Neural progenitor cell (in vitro differentiated cells): Measurements from ENCODE around the gene SPATA19. TPM values are rescaled to one million over a fixed set of nuclear protein-coding genes. Genes with fewer than 3 reads are reported as not detected.

Experiments used
- DNase-seq: peaks from one replicate; pipeline ENCODE4 v3.0.0-alpha.2; 2016; ENCODE audit warnings: low spot score
- H2AFZ ChIP-seq: fragments of 200-600 bp; sonication (generic); replicated peaks from 2 replicates; pipeline ENCODE4 v1.6.1; 2016; ENCODE audit warnings: antibody characterized with exemption
- H3F3A ChIP-seq: fragments of 200-600 bp; sonication (generic); 2 replicates; pipeline ENCODE4 v1.6.1; 2016; ENCODE audit warnings: antibody characterized with exemption, low read depth
- H3K27ac ChIP-seq: fragments of 200-600 bp; sonication (generic); 2 replicates; pipeline ENCODE4 v1.5.1; 2016; ENCODE audit warnings: mild to moderate bottlenecking
- H3K27me3 ChIP-seq: fragments of 200-600 bp; sonication (generic); 2 replicates; pipeline ENCODE4 v1.6.1; 2016; ENCODE audit warnings: mild to moderate bottlenecking, moderate library complexity
- H3K36me3 ChIP-seq: fragments of 200-600 bp; sonication (generic); 2 replicates; pipeline ENCODE4 v1.5.1; 2016
- H3K4me1 ChIP-seq: fragments of 200-600 bp; sonication (generic); 2 replicates; pipeline ENCODE4 v1.6.1; 2016; ENCODE audit warnings: mixed run types
- H3K4me2 ChIP-seq: fragments of 200-600 bp; sonication (generic); 2 replicates; pipeline ENCODE4 v1.6.1; 2016
- H3K4me3 ChIP-seq: fragments of 200-600 bp; sonication (generic); 2 replicates; pipeline ENCODE4 v1.5.1; 2016
- H3K79me2 ChIP-seq: fragments of 200-600 bp; sonication (generic); 2 replicates; pipeline ENCODE4 v1.6.1; 2016; ENCODE audit warnings: low read depth
- H3K9ac ChIP-seq: fragments of 200-600 bp; sonication (generic); 2 replicates; pipeline ENCODE4 v1.6.1; 2016
- H3K9me3 ChIP-seq: fragments of 200-600 bp; sonication (generic); 2 replicates; pipeline ENCODE4 v1.5.1; 2016; ENCODE audit warnings: low read depth
- H4K20me1 ChIP-seq: fragments of 200-600 bp; sonication (generic); 2 replicates; pipeline ENCODE4 v1.6.1; 2016; ENCODE audit warnings: low read depth
- H3K27ac Mint-ChIP-seq: 3 replicates; pipeline ENCODE4 v1.8.0; 2021; ENCODE audit warnings: mixed read lengths
- H3K27me3 Mint-ChIP-seq: 2 replicates; pipeline ENCODE4 v1.8.0; 2022; ENCODE audit warnings: low read depth, mild to moderate bottlenecking, inconsistent platforms, moderate library complexity, mixed read lengths; ENCODE audit not compliant: insufficient read depth
- H3K36me3 Mint-ChIP-seq: 3 replicates; pipeline ENCODE4 v1.8.0; 2021; ENCODE audit warnings: mixed read lengths
- H3K4me1 Mint-ChIP-seq: 3 replicates; pipeline ENCODE4 v1.8.0; 2021; ENCODE audit warnings: mixed read lengths
- H3K4me3 Mint-ChIP-seq: 3 replicates; pipeline ENCODE4 v1.8.0; 2021; ENCODE audit warnings: mild to moderate bottlenecking, moderate library complexity, mixed read lengths
- H3K9me3 Mint-ChIP-seq: 3 replicates; pipeline ENCODE4 v1.8.0; 2020; ENCODE audit warnings: mixed read lengths
- CTCF ChIP-seq: fragments of 200-600 bp; sonication (generic); IDR thresholded peaks from 2 replicates; pipeline ENCODE4 v1.5.1; 2017; ENCODE audit warnings: antibody characterized with exemption, mild to moderate bottlenecking
- EZH2 ChIP-seq: fragments of 200-600 bp; sonication (generic); IDR thresholded peaks from 2 replicates; pipeline ENCODE4 v1.6.1; 2017; ENCODE audit warnings: antibody characterized with exemption, mild to moderate bottlenecking, moderate library complexity
- EZH2phosphoT487 ChIP-seq: fragments of 200-600 bp; sonication (generic); IDR thresholded peaks from 2 replicates; pipeline ENCODE4 v1.6.1; 2017; ENCODE audit warnings: antibody characterized with exemption
- total RNA-seq: library from RNA; depleted of rRNA; stranded (reverse); fragments of >200 nt; gene quantifications from 2 replicates; pipeline ENCODE4 v1.2.3, GENCODE V29; 2015; ENCODE audit warnings: low replicate concordance

Gene SPATA19
- total RNA-seq, 1 donor from 2014 or later: not detected

GRCh38 chr11:133810766-133811165 is 34.5 kb downstream of the SPATA19 start:
- no peak overlapping the region for H3K27ac ChIP-seq

DNA sequence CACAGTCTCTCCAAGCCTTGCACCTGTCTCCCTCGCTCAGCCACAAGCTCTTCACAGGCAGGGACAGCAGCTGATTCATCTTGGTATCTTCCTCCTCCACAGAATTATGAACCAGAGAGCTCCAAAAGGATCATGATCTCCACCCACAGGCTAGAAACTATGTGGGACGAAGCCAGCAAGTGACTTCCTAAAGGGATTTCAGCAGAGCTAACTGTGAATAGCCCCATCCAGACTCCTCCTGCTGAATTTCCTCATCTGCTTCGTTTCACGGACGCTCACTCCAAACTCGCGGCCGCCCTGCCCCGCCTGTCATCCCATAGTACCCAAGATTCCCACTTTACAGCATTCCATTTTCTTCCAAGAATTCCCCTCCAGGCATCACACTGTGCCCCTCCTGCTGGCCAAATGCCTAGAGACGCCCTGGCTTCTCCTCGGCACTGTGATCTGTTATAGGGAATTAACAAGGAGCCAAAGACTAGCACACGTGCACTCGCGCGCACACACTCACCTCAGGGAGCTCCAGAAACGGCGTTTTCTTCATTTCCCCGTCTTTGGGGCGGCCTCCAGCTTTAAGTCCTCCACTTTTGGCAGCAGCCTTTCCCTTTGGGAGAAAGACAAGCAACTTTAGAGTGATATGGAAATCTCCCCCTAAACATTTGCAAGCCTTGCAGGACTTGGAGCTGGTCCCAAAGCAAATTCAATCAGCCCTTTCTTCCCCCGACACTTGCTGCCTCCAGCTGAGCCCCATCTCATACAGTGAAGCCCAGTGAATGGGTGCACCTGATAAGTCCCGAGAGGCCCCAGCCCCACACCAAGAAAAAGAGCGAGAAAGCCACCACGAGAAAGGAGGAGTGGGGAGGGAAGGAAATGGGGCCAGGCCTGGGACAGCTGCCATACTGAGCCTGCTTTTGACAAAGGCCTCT is 35.5 kb downstream of the SPATA19 start:
- Histone ChIP-seq H4K20me1 (no peaks in the 10 kb centered on the region), H3K36me3 (no peaks in the 10 kb centered on the region), H3F3A (peaks cover 9% of the 10 kb centered on the region), H3K9ac (no peak overlapping the region), H3K27me3 (peaks cover 11% of the 10 kb centered on the region), H3K27ac (no peak overlapping the region), H3K79me2 (no peaks in the 10 kb centered on the region), H3K9me3 (no peaks in the 10 kb centered on the region), H3K4me2 (peak overlapping the region; percentile 29), H3K4me1 (peaks cover 33% of the 10 kb centered on the region), H3K4me3 (no peak overlapping the region), H2AFZ (peak overlapping the region; percentile 84)
- H3K4me1 Mint-ChIP-seq: peaks cover 11% of the 10 kb centered on the region
- DNase-seq: peak; percentile 65
- TF ChIP-seq EZH2 (no peak), EZH2phosphoT487 (no peak), CTCF (peak; percentile 37)
- H3K4me3 Mint-ChIP-seq: no peak overlapping the region
- H3K9me3 Mint-ChIP-seq: peaks cover 2% of the 10 kb centered on the region
- peaks cover 6% of the 10 kb centered on the region for H3K27me3 Mint-ChIP-seq
- H3K27ac Mint-ChIP-seq: no peak overlapping the region
- H3K36me3 Mint-ChIP-seq: no peaks in the 10 kb centered on the region

More at GRCh38 chr11:133810766-133811165, 34.5 kb downstream of the SPATA19 start:
- no peaks in the 10 kb centered on the region for H3K9me3 ChIP-seq
- no peak overlapping the region for H3K4me3 ChIP-seq
- Mint-ChIP-seq H3K27ac (no peak overlapping the region), H3K4me1 (peaks cover 18% of the 10 kb centered on the region), H3K36me3 (no peaks in the 10 kb centered on the region), H3K4me3 (no peak overlapping the region), H3K9me3 (peaks cover 2% of the 10 kb centered on the region), H3K27me3 (peaks cover 6% of the 10 kb centered on the region)
- no peaks in the 10 kb centered on the region for H4K20me1 ChIP-seq
- no peaks in the 10 kb centered on the region for H3K36me3 ChIP-seq
- no peak for DNase-seq
- H3K4me1 ChIP-seq: peaks cover 33% of the 10 kb centered on the region
- no peak overlapping the region for H3K9ac ChIP-seq
- peaks cover 11% of the 10 kb centered on the region for H3K27me3 ChIP-seq
- H3F3A ChIP-seq: peaks cover 9% of the 10 kb centered on the region
- H3K79me2 ChIP-seq: no peaks in the 10 kb centered on the region
- no peak for TF ChIP-seq CTCF
- TF ChIP-seq EZH2: no peak
- no peak for TF ChIP-seq EZH2phosphoT487
- H2AFZ ChIP-seq: no peak overlapping the region
- no peak overlapping the region for H3K4me2 ChIP-seq

DNA sequence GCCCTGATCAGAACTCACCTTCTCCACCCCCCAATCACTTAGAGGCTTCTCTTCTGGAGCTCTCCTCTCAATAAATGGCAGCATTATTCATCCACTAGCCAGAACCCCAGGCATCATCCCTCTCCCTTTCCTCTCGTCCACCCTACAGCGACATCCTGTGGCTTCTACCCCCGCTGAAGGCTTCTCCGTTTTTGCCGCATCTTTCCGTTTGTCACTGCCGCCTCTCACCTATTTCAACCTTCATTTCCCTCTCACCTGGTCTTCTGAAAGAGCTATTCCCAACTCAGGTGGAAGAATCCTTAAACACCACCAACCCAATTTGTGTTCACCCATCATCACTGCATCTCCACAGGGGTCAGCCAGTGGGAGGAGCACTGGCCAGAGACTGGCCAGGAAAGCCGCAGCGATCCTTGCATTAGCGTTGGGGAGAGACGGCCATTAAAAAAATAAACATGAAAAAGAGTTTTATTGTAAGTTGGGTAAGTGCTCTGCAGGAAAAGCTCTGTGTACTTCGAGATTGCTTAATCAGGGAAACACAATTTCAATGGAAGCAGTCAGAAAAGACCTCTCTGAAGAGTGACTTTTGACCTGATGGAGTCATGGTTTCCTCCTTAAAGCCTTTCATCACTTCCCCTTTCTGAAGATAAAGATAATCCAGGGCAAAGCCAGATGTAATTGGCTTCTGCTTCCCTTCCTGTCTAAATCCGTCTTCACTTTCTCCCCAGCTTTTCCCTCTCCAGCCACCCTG is 36.7 kb downstream of the SPATA19 start:
- Mint-ChIP-seq H3K4me1 (peaks cover 11% of the 10 kb centered on the region), H3K36me3 (no peaks in the 10 kb centered on the region), H3K27me3 (peaks cover 3% of the 10 kb centered on the region), H3K27ac (no peak overlapping the region), H3K9me3 (peaks cover under 1% of the 10 kb centered on the region), H3K4me3 (no peak overlapping the region)
- Histone ChIP-seq H4K20me1 (no peaks in the 10 kb centered on the region), H3K36me3 (no peaks in the 10 kb centered on the region), H3K4me1 (peaks cover 33% of the 10 kb centered on the region), H3K79me2 (no peaks in the 10 kb centered on the region), H3K27me3 (peaks cover 11% of the 10 kb centered on the region), H3K27ac (no peak overlapping the region), H3K4me3 (no peak overlapping the region), H3K9me3 (no peaks in the 10 kb centered on the region), H3K4me2 (no peak overlapping the region), H2AFZ (no peak overlapping the region), H3F3A (peaks cover 9% of the 10 kb centered on the region), H3K9ac (no peak overlapping the region)
- TF ChIP-seq CTCF: no peak
- TF ChIP-seq EZH2: no peak
- TF ChIP-seq EZH2phosphoT487: no peak
- no peak for DNase-seq
